Smooth muscle cell of the brain vasculature (primary cell): ENCODE measurements around the gene FOXN1.
"Not testable (repeated sequence)": the region's sequence is repeated elsewhere in the genome, so short reads cannot be mapped to it uniquely, and the experiment has no call there.

Experiments
- DNase-seq: peaks from one replicate; pipeline ENCODE4 v3.0.0-alpha.2; 2012; ENCODE audit warnings: low read depth, low spot score

FOXN1 gene

GRCh38 chr17:28500712-28501379 is 5.3 kb upstream of the FOXN1 start:
- no peak for DNase-seq

DNA sequence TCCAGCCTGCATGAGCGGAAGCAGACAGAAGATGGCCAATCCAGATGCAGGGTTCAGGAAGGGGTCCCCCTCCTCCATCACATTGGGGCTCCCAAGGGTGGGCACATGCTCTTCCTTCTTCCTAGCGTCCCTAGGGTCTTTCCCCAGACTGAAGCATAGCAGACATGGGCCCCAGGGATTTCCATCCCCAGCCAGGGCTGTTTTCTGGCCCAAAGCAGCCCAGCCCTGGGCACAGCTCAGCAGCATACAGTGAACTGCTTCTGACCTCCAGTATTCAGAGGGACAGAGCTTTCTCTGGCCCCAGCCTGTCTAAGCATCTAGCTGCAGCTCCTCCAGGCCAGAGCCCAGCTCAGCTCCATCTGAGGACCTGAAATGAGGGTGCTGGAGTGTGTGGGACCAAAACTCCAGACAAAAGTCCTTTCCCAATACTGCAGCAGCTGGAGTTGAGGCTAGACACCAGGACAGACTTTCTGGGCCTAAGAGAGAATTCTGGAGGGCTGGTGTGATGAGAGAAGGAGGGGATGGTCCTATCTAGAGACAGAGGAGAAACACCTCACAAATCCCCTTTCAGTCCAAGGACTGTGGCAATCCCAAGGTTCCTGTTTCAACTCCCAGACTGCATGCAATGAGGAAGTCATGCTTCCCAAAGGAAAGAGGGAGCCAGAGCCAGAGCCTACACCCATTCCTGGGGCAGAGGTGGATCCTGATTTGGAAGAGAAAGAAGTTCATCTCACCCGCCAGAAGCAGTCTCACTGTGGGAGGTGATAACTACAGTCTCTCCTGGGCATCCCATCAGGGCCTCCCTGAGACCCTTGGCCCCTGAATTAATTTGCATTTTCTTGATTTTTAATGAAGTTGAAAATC is 4.5 kb upstream of the FOXN1 start:
- no peak for DNase-seq

GRCh38 chr17:28503420-28503819 is 2.7 kb upstream of the FOXN1 start:
- no peak for DNase-seq

DNA sequence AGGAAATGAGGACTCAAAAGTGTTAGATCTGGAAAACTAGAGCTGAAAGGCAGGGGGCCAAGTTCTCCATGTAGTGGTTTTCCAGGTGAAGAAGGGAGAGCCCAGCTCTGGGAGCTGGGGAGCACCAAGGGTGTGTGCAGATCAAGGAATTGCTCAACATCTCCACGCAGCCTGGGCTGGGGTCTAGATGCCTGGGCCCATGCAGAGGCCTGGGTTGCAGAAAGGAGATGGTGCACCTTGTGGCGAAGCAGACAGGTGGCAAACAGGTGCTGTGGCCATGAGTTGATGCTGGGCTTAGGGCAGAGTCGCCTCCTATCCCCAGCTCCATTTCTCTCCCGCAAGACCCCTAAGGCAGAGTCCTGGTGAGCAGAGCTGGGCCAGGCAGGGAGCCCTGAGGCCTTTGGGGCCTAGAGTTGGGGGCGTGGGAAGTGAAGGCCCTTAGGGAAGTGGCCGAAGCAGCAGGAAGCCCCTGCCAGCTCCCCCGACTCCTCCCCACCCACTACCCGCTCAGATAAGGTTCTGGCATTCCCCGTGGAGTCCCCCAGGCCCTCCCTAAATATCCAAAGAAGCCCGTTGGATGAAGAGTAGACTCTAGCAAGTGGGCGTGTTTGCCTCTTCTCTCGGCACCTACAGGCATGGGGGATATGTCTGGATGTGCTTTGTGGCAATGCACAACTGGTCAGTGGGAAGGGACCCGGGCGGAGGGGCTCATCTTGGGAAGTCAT is 777 bp downstream of the FOXN1 start:
- DNase-seq: no peak

GRCh38 chr17:28507567-28508203 is 1.5 kb downstream of the FOXN1 start:
- DNase-seq: no peak

DNA sequence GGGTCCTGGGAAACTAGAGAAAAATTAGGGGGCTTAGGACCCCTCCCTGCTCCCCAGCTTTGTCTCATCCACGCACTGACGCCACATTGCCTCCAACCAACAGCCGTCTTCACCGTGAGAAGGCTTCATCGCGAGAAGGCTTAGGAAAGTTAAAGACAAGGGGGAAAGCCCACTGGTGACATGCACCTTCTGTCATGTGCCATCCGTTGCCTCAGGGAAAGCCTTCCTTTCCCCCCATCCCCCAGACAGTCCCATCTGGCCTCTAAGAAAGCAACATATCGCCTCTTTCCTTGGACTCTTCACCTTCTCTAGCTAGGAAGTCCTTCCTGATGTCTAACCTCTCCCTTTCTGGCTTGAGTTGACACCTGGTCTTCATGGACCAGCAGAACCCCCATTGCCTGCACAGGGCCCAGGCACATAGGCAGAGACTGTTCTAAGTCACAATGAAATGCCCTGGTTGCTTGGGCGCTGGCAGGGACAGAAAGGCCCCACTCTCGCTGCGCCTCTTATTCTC is 2.1 kb downstream of the FOXN1 start:
- no peak for DNase-seq

- DNase-seq: no peak
Observed at GRCh38 chr17:28509789-28510188, 3.6 kb downstream of the FOXN1 start.

GRCh38 chr17:28511858-28512461 is 5.8 kb downstream of the FOXN1 start:
- no peak for DNase-seq

DNA sequence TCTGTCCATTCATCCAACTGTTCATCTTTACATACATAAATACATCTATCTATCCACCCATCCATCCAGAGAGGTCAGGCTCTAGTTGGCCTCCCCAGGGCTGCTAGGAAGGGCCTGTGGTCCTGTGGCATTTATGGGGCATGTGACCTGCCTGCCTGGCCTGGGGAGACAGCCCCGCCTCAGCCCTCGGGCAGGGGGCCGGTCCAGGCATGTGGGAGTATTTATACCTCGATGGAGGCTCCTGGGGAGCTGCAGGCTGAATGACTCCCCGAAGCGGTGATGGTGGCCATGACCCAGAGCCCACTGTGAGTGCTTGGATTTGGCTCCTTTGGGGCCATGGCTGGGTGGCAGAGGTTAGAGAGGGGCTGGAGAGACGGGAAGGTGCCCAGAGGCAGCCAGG is 7.3 kb downstream of the FOXN1 start:
- DNase-seq: no peak

GRCh38 chr17:28514561-28515002 is 8.4 kb downstream of the FOXN1 start:
- no peak for DNase-seq

- no peak for DNase-seq
Observed at GRCh38 chr17:28515518-28515917, 9.4 kb downstream of the FOXN1 start.

GRCh38 chr17:28518132-28518531 is 12.0 kb downstream of the FOXN1 start:
- no peak for DNase-seq

DNA sequence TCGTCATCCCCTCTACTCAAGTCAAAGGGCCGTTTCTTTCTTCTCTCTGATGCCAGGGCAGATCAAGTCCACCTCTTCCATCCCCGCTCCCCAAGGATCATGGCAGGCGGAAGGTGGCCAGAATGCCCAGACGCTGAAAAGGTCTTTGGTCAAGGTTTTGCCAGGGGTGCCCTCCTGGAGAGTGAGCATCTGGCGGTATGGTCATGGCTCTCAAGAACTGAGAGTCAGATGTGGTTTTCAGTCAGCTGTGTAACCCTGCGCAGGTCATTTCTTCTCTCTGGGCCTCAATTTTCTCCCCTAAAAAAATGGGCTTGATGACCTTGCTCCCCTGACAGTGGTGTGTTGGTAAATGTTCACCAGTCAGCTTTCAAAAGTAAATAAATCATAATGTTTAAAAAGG is 12.4 kb downstream of the FOXN1 start:
- no peak for DNase-seq

DNA sequence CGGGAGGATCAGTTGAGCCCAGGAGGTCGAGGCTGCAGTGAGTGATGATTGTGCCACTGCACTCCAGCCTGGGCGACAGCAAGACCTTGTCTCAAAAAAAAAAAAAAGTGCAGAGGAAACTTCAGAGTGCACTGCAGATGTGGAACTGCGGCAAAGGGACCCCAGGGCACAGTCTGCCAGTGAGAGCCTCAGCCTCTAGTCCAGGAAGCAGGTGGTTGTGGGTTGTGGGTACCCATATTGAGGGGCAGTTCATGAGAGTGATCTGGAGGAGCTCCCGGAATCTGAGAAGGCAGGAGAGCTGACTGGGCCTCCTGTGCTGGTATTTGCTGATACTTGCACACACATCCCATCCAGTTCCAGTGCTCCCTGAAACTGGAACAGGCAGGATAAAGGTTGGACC is 13.1 kb downstream of the FOXN1 start:
- DNase-seq: no peak

DNA sequence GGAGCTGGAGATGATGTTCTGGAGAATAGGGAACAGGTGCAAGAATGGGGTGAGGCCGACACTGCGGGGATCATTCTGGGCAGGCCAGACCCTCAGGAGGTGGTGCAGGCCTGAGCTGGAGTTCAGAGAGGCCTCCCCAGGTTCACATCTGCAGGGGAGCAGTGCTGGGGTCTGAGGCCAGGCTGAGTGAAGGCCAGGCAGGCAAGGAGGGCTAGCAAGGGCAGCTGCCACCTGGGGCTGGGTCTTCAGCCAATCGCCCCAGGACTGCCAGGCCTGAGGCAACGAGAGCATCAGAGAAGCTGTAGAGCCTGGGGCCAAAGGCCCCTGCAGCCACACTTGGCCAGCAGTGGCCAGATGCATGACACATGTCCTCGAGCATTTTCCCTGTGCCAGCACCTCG is 14.5 kb downstream of the FOXN1 start:
- no peak for DNase-seq

GRCh38 chr17:28521311-28522085 is 15.3 kb downstream of the FOXN1 start:
- no peak for DNase-seq

DNA sequence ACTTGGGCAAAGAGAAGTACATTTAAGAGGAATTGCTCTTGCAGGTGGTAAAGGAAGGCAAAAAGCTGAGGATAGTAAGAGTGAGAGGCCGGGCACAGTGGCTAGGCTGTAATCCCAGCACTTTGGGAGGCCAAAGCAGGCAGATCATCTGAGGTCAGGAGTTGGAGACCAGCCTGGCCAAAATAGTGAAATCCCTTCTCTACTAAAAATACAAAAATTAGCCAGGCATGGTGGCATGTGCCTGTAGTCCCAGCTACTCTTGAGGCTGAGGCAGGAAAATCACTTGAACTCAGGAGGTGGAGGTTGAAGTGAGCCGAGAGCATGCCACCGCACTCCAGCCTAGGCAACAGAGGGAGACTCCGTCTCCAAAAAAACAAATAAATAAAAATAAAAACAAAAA is 16.1 kb downstream of the FOXN1 start:
- not testable (repeated sequence) for DNase-seq

GRCh38 chr17:28523186-28523585 is 17.0 kb downstream of the FOXN1 start:
- no peak for DNase-seq

DNA sequence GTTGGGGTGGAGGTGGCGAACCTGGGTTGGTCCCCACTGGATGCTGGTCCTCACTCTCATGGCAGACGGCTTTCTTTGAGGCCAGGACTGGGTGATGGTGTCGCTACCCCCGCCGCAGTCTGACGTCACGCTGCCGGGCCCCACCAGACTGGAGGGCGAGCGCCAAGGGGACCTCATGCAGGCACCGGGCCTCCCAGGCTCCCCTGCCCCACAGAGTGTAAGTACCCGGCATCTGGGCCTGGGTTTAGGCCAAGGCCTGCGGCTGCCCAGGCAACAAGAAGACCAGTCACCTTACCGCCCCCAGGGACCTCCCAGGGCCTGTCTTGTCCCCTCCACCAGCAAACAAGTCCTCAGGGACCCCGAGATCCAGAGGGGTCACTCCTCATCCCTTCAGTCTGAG is 17.7 kb downstream of the FOXN1 start:
- DNase-seq: no peak
